Heart left ventricle (tissue), 16 donors: ENCODE measurements around the gene SLC35F1. TPM values are rescaled to one million over a fixed set of nuclear protein-coding genes. Genes with fewer than 3 reads are reported as not detected.

Experiments
- ATAC-seq, 4 donors: fragments of 200-7000 bp; cut with Tn5 transposase; one replicate each; pipeline ENCODE4 v1.9.1; 2020 to 2022; ENCODE audit warnings: moderate library complexity in 4 of 4, mild to moderate bottlenecking in 3 of 4, moderate number of reproducible peaks in 1 of 4
- DNase-seq, 5 donors: peaks; one replicate each; pipeline ENCODE4 v3.0.0-alpha.2; 2020
- H3K27ac ChIP-seq, 12 donors: fragments of 200-600 bp; sonication (generic) in 4 of 12; one replicate each; pipeline versions ENCODE4 v1.5.0 to v1.8.0; 2016 to 2022; ENCODE audit warnings: mild to moderate bottlenecking in 2 of 12
- H3K27me3 ChIP-seq, 9 donors: fragments of 200-600 bp; sonication (generic) in 2 of 9; one replicate each; pipeline versions ENCODE4 v1.5.1 to v1.8.0; 2016 to 2022; ENCODE audit warnings: mild to moderate bottlenecking in 3 of 9
- H3K36me3 ChIP-seq, 9 donors: fragments of 200-600 bp; sonication (generic) in 2 of 9; one replicate each; pipeline versions ENCODE4 v1.5.0 to v1.8.0; 2018 to 2022; ENCODE audit warnings: mild to moderate bottlenecking in 2 of 9
- H3K4me1 ChIP-seq, 12 donors: fragments of 200-600 bp; sonication (generic) in 4 of 12; one replicate each; pipeline versions ENCODE4 v1.5.0 to v1.8.0; 2016 to 2022; ENCODE audit warnings: mild to moderate bottlenecking in 3 of 12
- H3K4me3 ChIP-seq, 12 donors: fragments of 200-600 bp; sonication (generic) in 4 of 12; one replicate each; pipeline versions ENCODE4 v1.5.0 to v1.8.0; 2017 to 2022; ENCODE audit warnings: mild to moderate bottlenecking in 9 of 12, moderate library complexity in 4 of 12
- H3K9me3 ChIP-seq, 12 donors: fragments of 200-600 bp; sonication (generic) in 4 of 12; one replicate each; pipeline versions ENCODE4 v1.5.0 to v1.8.0; 2016 to 2022; ENCODE audit warnings: mild to moderate bottlenecking in 1 of 12
- POLR2A ChIP-seq, 2 donors: fragments of 450-650 bp; IDR thresholded peaks; one replicate each; pipeline ENCODE4 v1.6.1; 2017; ENCODE audit warnings: antibody characterized with exemption in 2 of 2, mild to moderate bottlenecking in 2 of 2, moderate library complexity in 2 of 2
- WGBS, 4 donors: extraction: QIAGEN DNeasy Blood & Tissue Kit in 2 of 4; methylation state at CpG; one replicate each; pipeline versions ENCODE4 v1.1.5 to v1.1.7; 2013 to 2018; 5-methylcytosine and 5-hydroxymethylcytosine counted together
- intact Hi-C, 10 donors: fragments of 100-400 bp; cut with DNase I; formaldehyde crosslinking; loops; one replicate each; pipeline versions ENCODE4 v1.11.1 to v1.14.2; 2022
- polyA plus RNA-seq, 2 donors: library from polyadenylated mRNA; stranded (reverse); fragments of 200-250 nt; gene quantifications; one replicate each; pipeline ENCODE4 v1.2.3, GENCODE V29; 2013
- total RNA-seq, 9 donors: library from RNA; depleted of rRNA in 2 of 9; stranded (reverse); fragments of >200 nt in 2 of 9; fragmentation: NEBNext Ultra II Directional in 3 of 9; extraction: Animal tissue kit (Norgen Biotek cat#: 25700) in 3 of 9; gene quantifications; one replicate each; pipeline versions ENCODE4 v1.1.0 to v1.2.4, GENCODE V29; 2016 to 2023
- TF ChIP-seq, protein P1 (sequence below), 12 donors: fragments of 200-600 bp; sonication (generic) in 4 of 12; IDR thresholded peaks; one replicate each; pipeline versions ENCODE4 v1.5.0 to v1.8.0; 2018 to 2022; ENCODE audit warnings: antibody characterized with exemption in 12 of 12, mild to moderate bottlenecking in 5 of 12
- donor health status: ischemic (EF 13 %, LVEDD 7.1; RV severe dilation, severe dysfunction).
- donor health status: healthy with polysubstance abuse.
- donor health status: DM: no; HTN: yes; CAD: no.
- donor health status: DM: no; HTN: no; CAD: no.
- donor health status: ischemic (EF 25% LVEDD 6.9; RV normal size, moderate dysfunction).
- donor health status: ischemic (EF 25% LVEDD 5.7; RV mildly dilated, moderate dysfunction).
- donor health status: healthy.
- donor health status: DM: yes; HTN: yes; CAD: no.
- donor health status: ischemic (EF 35%, LVEDD 5.7; RV mildly dilated, moderate dysfunction).
- donor health status: nonischemic (EF 11% LVEDD 7.7; RV severe dilation, severe dysfunction).
- donor health status: DM: yes; HTN: yes; CAD: no.
- donor health status: PGD.
- donor health status: ischemic (EF 29% LVEDD 5.4; RV normal size, mild dysfunction).
- donor health status: nonischemic (EF 23%, LVEDD 6.1; RV moderate dilation, normal function).

The SLC35F1 gene
- total and polyA plus RNA-seq, 11 donors, result 1.1 to 11.6 (median 5.0) TPM

DNA sequence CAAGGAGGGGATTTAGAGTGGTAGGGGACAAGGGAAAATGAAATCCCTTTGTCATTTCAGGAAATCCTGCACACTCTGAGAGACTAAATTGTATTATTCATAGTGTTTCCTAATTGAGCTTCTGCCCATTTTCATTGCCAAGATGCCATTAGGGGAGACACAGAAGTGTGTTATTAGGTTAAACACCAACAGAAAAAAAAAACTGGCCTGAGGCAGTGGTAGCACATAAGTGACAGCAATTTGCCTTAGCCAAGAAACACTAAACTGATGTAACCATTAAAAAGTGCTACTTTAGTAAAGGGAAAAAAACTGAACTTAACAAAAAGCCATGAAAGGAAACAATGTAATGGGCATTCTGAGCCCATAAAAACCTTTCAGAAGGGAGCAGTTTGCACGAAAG, 370.6 kb downstream of the SLC35F1 start:
- Histone ChIP-seq H3K36me3 (no peaks in the 10 kb centered on the region), H3K9me3 (no peaks in the 10 kb centered on the region), H3K4me3 (no peak overlapping the region), H3K27ac (no peak overlapping the region), H3K4me1 (no peaks in the 10 kb centered on the region), H3K27me3 (no peaks in the 10 kb centered on the region)
- TF ChIP-seq, protein P1, sequence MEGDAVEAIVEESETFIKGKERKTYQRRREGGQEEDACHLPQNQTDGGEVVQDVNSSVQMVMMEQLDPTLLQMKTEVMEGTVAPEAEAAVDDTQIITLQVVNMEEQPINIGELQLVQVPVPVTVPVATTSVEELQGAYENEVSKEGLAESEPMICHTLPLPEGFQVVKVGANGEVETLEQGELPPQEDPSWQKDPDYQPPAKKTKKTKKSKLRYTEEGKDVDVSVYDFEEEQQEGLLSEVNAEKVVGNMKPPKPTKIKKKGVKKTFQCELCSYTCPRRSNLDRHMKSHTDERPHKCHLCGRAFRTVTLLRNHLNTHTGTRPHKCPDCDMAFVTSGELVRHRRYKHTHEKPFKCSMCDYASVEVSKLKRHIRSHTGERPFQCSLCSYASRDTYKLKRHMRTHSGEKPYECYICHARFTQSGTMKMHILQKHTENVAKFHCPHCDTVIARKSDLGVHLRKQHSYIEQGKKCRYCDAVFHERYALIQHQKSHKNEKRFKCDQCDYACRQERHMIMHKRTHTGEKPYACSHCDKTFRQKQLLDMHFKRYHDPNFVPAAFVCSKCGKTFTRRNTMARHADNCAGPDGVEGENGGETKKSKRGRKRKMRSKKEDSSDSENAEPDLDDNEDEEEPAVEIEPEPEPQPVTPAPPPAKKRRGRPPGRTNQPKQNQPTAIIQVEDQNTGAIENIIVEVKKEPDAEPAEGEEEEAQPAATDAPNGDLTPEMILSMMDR (IDR thresholded peaks at IDR 0.05), result no peak
- TF ChIP-seq POLR2A (IDR thresholded peaks at IDR 0.05), result no peak
- intact Hi-C loops, result no loop called here
- no peak for ATAC-seq
- DNase-seq, result no peak
- 73 to 80% (median 76%) methylated on average over 1 of the region's 1 CpG for WGBS, 4 donors

DNA sequence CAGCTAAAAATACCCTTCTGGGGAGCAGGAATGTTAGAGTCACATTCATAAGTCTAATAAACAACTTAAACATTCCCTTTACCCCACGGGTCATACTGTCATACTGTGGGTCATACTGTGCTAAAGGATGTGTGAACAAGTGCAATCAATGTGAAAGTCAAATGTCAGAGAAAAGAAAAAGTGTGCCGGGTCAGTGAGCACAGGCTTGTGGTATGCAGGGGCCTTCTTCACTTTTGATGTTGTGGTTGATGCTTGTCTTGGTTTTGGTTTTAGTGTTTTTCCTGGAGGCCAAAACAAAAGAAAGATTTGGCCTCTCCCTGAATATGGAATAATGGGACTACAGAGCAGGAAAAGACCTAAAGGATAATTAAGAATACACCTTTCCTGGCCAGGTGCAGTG, 373.1 kb downstream of the SLC35F1 start:
- no peak overlapping the region for H3K4me3 ChIP-seq
- no peak overlapping the region for H3K27ac ChIP-seq
- no peaks in the 10 kb centered on the region for H3K36me3 ChIP-seq
- DNase-seq (no peak), ATAC-seq (no peak)
- intact Hi-C loops, result loop anchor here (5.0 to 10.0 kb wide), 12 partner anchors 272 to 825 kb away; partner anchors contain the start of gene ASF1A (in 1 of the 10)
- no peaks in the 10 kb centered on the region for H3K9me3 ChIP-seq
- no peaks in the 10 kb centered on the region for H3K27me3 ChIP-seq
- TF ChIP-seq POLR2A (IDR thresholded peaks at IDR 0.05), result no peak
- TF ChIP-seq, protein P1 (IDR thresholded peaks at IDR 0.05), result no peak
- 25 to 38% (median 36%) methylated on average over 2 of the region's 2 CpGs for WGBS, 4 donors
- peaks cover 0 to 16% (median 6%) of the 10 kb centered on the region in 12 donors for H3K4me1 ChIP-seq

DNA sequence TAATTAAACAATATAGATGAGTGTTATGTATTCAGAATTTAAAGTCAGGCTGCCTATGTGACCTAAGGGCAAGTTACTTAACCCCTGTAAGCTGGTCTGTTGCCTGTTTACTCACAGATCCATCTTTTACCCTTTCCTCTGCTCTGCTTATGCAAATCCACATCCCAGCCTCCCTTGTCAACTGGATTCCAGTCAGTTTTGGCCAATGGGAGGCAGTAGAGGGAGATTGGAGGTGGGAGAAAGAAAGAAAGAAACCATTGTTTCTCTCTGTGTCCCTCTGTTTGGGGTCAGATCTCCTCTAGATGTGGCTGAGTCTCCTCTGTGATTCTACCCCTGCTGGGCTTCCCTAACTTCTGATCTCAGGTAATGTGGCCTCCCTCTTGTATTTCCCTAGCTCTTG, 374.2 kb downstream of the SLC35F1 start:
- Histone ChIP-seq H3K36me3 (no peaks in the 10 kb centered on the region), H3K4me3 (no peak overlapping the region), H3K4me1 (peaks cover 0 to 26% (median 6%) of the 10 kb centered on the region in 12 donors), H3K27me3 (no peaks in the 10 kb centered on the region), H3K27ac (no peak overlapping the region), H3K9me3 (no peaks in the 10 kb centered on the region)
- intact Hi-C loops, result loop anchor here (5.0 to 10.0 kb wide), 12 partner anchors 271 to 824 kb away; partner anchors contain the start of gene ASF1A (in 1 of the 10)
- ATAC-seq (no peak), DNase-seq (no peak)
- TF ChIP-seq, protein P1 (IDR thresholded peaks at IDR 0.05), result no peak
- no peak for TF ChIP-seq POLR2A (IDR thresholded peaks at IDR 0.05)

DNA sequence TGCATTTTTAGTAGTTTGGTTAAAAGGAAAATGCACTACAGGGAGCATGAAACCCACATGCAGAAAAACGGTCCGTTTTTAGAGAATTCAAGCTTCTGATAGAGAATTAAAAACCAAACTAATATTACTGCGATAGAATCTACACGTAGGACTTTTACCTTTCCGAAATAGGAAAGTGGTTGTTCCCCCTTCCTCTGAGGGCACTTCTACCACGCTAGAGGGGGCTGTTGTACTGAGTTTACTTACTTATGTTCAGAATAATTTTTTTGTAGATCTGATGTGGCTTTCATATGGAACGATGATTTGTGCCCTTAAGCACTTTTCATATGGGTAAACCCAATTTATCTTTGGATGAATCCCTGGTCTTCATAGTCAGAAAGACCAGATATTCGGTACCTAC, 376.7 kb downstream of the SLC35F1 start:
- intact Hi-C loops, result loop anchor here (1.0 to 10.0 kb wide), 18 partner anchors 224 to 821 kb away; partner anchors contain the start of gene ASF1A (in 1 of the 10)

More for the DNA sequence above, 376.7 kb downstream of the SLC35F1 start:
- WGBS, 4 donors, result 12 to 19% (median 13%) methylated on average over 8 of the region's 8 CpGs
- H3K27me3 ChIP-seq, result no peaks in the 10 kb centered on the region
- peak overlapping the region in 3 of 12 donors; percentile 4 to 84 (median 77) for H3K27ac ChIP-seq
- ATAC-seq (peak in 3 of 4 donors; percentile 46 to 68 (median 63)), DNase-seq (peak in 4 of 5 donors; percentile 30 to 50 (median 45))
- TF ChIP-seq POLR2A (IDR thresholded peaks at IDR 0.05), result no peak
- TF ChIP-seq, protein P1 (IDR thresholded peaks at IDR 0.05), result peak; percentile 59 to 92 (median 82)
- H3K9me3 ChIP-seq, result no peaks in the 10 kb centered on the region
- H3K4me1 ChIP-seq, result peaks cover 0 to 38% (median 8%) of the 10 kb centered on the region in 12 donors
- H3K36me3 ChIP-seq, result no peaks in the 10 kb centered on the region
- peak overlapping the region in 2 of 12 donors; percentile 8 to 13 for H3K4me3 ChIP-seq
